Activated naive CD8-positive, alpha-beta T cell treated with anti-CD3 and anti-CD28 coated beads, Interleukin-2, amount 50 U/mL, for 24 hours (primary cell): ENCODE data around the gene CFDP1.

ENCODE experiments used
- ATAC-seq: fragments of 150-1000 bp; cut with Tn5 transposase; one replicate; pipeline ENCODE4 v1.10.0; 2021
- DNase-seq: peaks from one replicate; pipeline ENCODE4 v3.0.0; 2021
- H3K27ac Mint-ChIP-seq: one replicate; pipeline ENCODE4 v1.8.0; 2021; ENCODE audit warnings: mild to moderate bottlenecking, mixed read lengths
- H3K27me3 Mint-ChIP-seq: one replicate; pipeline ENCODE4 v1.8.0; 2021; ENCODE audit warnings: mixed read lengths
- H3K36me3 Mint-ChIP-seq: one replicate; pipeline ENCODE4 v1.8.0; 2021; ENCODE audit warnings: low read depth, mixed read lengths
- H3K4me1 Mint-ChIP-seq: one replicate; pipeline ENCODE4 v1.8.0; 2021; ENCODE audit warnings: mixed read lengths
- H3K4me3 Mint-ChIP-seq: one replicate; pipeline ENCODE4 v1.8.0; 2021; ENCODE audit warnings: mild to moderate bottlenecking, moderate library complexity, mixed read lengths
- H3K9me3 Mint-ChIP-seq: one replicate; pipeline ENCODE4 v1.8.0; 2021; ENCODE audit warnings: mixed read lengths

Gene CFDP1

GRCh38 chr16:75264457-75264998, 168.8 kb downstream of the CFDP1 start:
- Mint-ChIP-seq H3K9me3 (no peaks in the 10 kb centered on the region), H3K36me3 (peaks cover 1% of the 10 kb centered on the region), H3K4me3 (peak overlapping the region; percentile 45), H3K4me1 (peaks cover 4% of the 10 kb centered on the region), H3K27me3 (peaks cover 41% of the 10 kb centered on the region), H3K27ac (no peak overlapping the region)
- ATAC-seq (no peak), DNase-seq (no peak)

GRCh38 chr16:75263963-75264445, 169.3 kb downstream of the CFDP1 start:
- ATAC-seq (peak; percentile 30), DNase-seq (no peak)
- peaks cover 1% of the 10 kb centered on the region for H3K36me3 Mint-ChIP-seq
- H3K27ac Mint-ChIP-seq = no peak overlapping the region
- peak overlapping the region; percentile 45 for H3K4me3 Mint-ChIP-seq
- H3K4me1 Mint-ChIP-seq = peaks cover 4% of the 10 kb centered on the region
- H3K9me3 Mint-ChIP-seq = no peaks in the 10 kb centered on the region
- H3K27me3 Mint-ChIP-seq = peaks cover 43% of the 10 kb centered on the region

DNA sequence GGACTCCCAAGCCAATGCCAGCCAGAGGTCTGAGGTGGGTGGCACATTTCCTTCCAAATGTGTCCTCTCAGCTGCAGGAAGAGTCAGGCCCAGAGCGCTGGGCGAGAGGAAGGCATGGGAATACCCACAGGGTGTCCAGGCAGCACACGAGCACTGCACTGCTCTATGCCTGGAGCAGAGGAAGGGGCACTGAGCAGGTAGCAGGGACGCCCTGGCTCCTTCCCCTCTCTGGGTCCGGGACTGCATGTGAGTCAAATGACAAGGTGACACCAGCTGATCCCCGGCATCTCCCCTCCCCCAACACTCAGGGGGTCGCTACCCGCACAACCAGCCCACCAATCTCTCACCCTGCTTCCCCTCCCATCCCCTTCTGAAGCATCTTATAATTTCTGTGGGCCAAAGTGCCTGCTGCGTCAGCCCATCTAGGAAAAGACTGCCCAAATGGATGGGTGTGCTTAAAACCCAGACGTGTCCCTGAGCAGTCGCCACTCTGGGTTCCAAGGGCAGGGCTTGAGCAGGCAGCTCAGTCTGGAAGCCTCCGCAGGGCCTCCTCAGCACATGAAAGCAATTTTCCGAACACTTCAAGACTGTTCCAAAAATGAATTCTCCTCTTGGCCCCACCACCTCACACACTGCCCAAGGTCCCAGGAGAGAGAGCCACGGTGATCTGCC, 169.9 kb downstream of the CFDP1 start:
- Mint-ChIP-seq H3K27ac (no peak overlapping the region), H3K4me3 (no peak overlapping the region), H3K27me3 (peaks cover 46% of the 10 kb centered on the region), H3K4me1 (peaks cover 4% of the 10 kb centered on the region), H3K9me3 (no peaks in the 10 kb centered on the region), H3K36me3 (peaks cover 1% of the 10 kb centered on the region)
- DNase-seq (no peak), ATAC-seq (peak; percentile 4)

DNA sequence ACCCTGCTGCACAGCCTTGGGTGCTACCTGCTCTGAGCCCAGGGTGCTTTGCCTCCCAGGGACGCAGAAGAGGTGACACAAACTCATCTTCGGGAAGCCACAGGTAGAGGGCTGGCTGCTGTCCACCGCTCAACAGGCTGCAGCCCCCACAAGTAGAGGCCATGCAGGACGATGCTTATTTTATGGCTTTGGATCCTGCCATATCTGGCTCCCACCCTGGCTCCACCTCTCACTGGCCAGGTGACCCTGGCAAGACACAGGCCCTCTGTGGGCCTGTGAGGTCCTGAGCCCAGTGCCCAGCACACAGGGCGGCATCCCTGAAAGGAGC, 170.5 kb downstream of the CFDP1 start:
- H3K27ac Mint-ChIP-seq = no peak overlapping the region
- no peak overlapping the region for H3K4me3 Mint-ChIP-seq
- peaks cover 1% of the 10 kb centered on the region for H3K36me3 Mint-ChIP-seq
- peaks cover 4% of the 10 kb centered on the region for H3K4me1 Mint-ChIP-seq
- ATAC-seq (no peak), DNase-seq (no peak)
- peaks cover 53% of the 10 kb centered on the region for H3K27me3 Mint-ChIP-seq
- no peaks in the 10 kb centered on the region for H3K9me3 Mint-ChIP-seq

DNA sequence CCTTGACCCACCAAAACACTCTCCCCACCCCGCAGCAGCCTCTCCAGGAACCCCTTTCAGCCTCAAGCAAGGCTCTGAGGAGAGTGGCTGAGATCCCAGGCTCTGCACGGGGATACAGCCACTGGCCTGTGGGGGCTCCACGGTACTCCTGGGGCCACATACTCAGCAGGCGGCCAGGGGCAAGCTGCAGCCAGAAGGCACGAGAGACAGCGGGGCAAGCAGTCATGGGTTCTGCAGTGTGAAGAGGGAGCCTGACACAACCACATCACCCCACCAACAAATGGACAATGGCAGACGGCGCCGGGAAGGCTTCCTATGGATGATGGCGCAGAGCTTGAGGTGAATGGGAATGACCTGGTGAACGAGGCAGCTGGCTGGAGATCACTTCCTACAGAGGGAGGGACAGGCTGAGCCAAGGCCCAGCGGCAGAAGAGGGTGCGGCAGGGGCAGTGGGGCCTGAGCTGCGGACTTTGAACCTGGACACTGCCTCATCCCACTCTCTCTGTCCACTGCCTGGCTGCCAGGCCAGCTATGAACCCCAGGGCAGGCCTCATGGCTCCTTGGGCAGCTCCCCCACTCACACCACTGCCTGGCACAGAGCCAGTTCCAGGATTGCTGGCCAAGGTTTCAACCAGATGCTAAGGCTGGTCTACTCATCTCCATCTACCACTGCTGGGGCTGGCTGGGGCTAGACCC, 171.1 kb downstream of the CFDP1 start:
- peaks cover 4% of the 10 kb centered on the region for H3K4me1 Mint-ChIP-seq
- peaks cover 1% of the 10 kb centered on the region for H3K36me3 Mint-ChIP-seq
- H3K27ac Mint-ChIP-seq = no peak overlapping the region
- DNase-seq (no peak), ATAC-seq (no peak)
- H3K27me3 Mint-ChIP-seq = peaks cover 51% of the 10 kb centered on the region
- H3K9me3 Mint-ChIP-seq = no peaks in the 10 kb centered on the region
- no peak overlapping the region for H3K4me3 Mint-ChIP-seq

- peaks cover 4% of the 10 kb centered on the region for H3K4me1 Mint-ChIP-seq
- H3K4me3 Mint-ChIP-seq = no peak overlapping the region
- no peak for DNase-seq
- H3K27me3 Mint-ChIP-seq = peaks cover 48% of the 10 kb centered on the region
- no peaks in the 10 kb centered on the region for H3K9me3 Mint-ChIP-seq
- no peak for ATAC-seq
- peaks cover 1% of the 10 kb centered on the region for H3K36me3 Mint-ChIP-seq
- no peak overlapping the region for H3K27ac Mint-ChIP-seq
These were observed 171.7 kb downstream of the CFDP1 start for GRCh38 chr16:75261590-75262078.

DNA sequence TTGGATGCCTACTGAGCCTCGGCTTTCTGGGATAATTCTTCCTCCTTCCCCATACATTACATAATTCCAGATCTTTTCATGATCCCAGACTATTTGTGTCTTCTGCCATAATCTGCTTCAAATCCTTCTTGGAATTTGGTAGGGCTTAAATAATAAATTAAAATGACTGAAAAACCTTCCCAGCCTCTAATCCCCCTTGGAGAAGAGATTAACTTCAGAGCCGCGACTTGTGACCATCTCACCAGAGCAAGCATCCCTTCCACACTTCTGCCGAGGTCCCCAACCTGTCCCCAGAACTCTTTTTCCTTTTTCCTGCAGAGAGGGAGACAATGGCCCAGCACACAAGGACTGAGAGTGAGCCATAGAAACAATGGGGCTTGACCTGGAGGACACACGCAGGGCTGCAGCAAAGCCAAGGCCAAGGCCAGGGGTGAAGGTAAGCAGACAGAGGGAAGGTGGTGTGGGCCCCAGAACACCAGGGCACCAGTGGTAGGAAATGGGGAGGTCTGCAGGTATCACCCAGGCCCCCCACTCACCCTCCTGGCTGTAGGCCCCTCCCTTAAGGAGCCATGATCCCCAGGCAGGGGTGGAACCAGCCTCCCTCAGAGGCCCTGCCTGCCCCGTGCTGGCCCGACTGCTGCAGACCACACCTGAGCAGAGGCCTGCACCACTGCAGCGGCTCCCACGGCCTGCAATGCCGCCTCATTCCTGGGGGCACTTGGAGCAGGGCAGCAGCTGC, 172.3 kb downstream of the CFDP1 start:
- Mint-ChIP-seq H3K36me3 (no peaks in the 10 kb centered on the region), H3K9me3 (no peaks in the 10 kb centered on the region), H3K27ac (no peak overlapping the region), H3K27me3 (peaks cover 44% of the 10 kb centered on the region), H3K4me3 (no peak overlapping the region), H3K4me1 (peaks cover 2% of the 10 kb centered on the region)
- DNase-seq = no peak
- ATAC-seq = no peak

GRCh38 chr16:75258807-75259141, 174.5 kb downstream of the CFDP1 start:
- Mint-ChIP-seq H3K4me3 (no peak overlapping the region), H3K27me3 (peaks cover 47% of the 10 kb centered on the region), H3K4me1 (no peaks in the 10 kb centered on the region), H3K9me3 (no peaks in the 10 kb centered on the region), H3K36me3 (no peaks in the 10 kb centered on the region), H3K27ac (no peak overlapping the region)
- no peak for DNase-seq
- ATAC-seq = no peak

DNA sequence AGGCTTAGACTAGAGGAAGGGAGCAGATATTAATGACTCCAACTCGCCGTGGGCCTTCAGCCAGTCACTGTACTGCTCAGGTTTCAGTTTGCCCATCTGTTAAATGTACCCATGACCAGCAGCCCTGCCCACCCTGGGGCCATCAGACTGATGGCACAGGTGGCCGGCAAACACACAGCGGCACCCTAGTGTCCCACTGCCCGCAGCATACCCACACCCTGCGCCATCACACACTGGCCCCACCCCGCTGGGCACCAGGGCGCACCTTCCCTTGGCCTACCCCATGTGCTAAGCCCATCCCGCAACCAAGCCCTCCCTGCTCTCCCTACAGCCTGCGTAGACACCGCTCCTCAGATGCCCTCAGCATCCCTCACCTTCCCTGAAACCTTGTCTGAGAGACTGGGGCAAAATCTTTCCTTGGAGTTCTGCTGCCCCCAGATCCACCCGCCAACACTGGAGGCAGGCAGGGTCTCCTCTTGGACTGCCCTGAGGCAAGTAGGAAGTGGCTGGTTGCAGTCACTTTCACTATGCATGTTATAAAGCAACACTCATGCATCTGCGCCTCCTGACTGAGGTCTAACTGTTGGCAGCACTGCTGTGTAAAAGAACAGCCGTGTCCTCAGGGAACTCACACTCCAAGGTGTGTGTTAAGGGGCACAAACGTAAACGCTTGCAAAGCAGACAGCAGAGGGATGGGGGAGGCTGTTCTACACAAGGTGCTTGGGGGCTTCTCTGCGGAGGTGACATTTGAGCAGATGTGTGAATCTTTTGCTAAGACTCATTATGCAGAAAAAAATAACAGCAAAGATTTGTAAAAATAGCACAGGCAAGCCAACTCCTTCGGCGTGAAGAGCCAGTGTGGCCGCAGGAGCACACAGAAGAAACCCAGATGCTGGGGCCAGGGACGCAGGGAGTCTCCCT, 175.2 kb downstream of the CFDP1 start:
- Mint-ChIP-seq H3K9me3 (no peaks in the 10 kb centered on the region), H3K4me1 (no peaks in the 10 kb centered on the region), H3K27ac (no peak overlapping the region), H3K27me3 (peaks cover 45% of the 10 kb centered on the region), H3K36me3 (no peaks in the 10 kb centered on the region), H3K4me3 (no peak overlapping the region)
- ATAC-seq (no peak), DNase-seq (no peak)

GRCh38 chr16:75256696-75257343, 176.5 kb downstream of the CFDP1 start:
- Mint-ChIP-seq H3K36me3 (no peaks in the 10 kb centered on the region), H3K27me3 (peaks cover 44% of the 10 kb centered on the region), H3K9me3 (no peaks in the 10 kb centered on the region), H3K4me1 (peaks cover 1% of the 10 kb centered on the region), H3K27ac (no peak overlapping the region), H3K4me3 (no peak overlapping the region)
- DNase-seq (no peak), ATAC-seq (no peak)

DNA sequence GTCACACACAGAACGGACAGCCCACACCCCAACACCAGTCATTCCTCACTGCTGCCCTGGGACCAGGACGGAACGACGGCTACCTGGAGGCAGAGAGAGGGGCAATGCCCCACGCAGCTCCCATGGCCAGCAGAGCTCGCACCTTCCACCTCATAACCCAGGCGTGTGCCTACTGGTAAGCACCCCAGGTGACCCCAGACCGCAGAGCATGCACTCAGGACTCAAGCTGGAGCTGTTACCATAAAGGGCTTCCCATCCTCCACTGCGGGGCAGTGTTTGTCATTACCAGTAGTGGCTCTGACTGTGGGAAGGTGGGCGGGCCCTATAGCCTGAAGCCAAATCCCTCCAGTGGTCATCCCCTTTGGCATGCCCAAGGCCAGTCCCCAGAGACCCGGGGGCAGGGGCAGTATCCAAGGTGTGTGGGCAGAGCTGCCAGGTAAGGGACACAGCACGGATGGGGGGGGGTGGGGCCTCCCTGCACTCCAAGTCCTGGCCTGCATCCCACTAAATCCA, 177.2 kb downstream of the CFDP1 start:
- Mint-ChIP-seq H3K4me1 (peaks cover 3% of the 10 kb centered on the region), H3K27me3 (peaks cover 43% of the 10 kb centered on the region), H3K27ac (no peak overlapping the region), H3K9me3 (no peaks in the 10 kb centered on the region), H3K36me3 (no peaks in the 10 kb centered on the region), H3K4me3 (no peak overlapping the region)
- no peak for ATAC-seq
- no peak for DNase-seq

GRCh38 chr16:75254359-75254837, 178.9 kb downstream of the CFDP1 start:
- H3K4me3 Mint-ChIP-seq = no peak overlapping the region
- ATAC-seq (no peak), DNase-seq (no peak)
- no peaks in the 10 kb centered on the region for H3K9me3 Mint-ChIP-seq
- H3K27ac Mint-ChIP-seq = no peak overlapping the region
- peaks cover 54% of the 10 kb centered on the region for H3K27me3 Mint-ChIP-seq
- no peaks in the 10 kb centered on the region for H3K36me3 Mint-ChIP-seq
- peaks cover 6% of the 10 kb centered on the region for H3K4me1 Mint-ChIP-seq
